Heart left ventricle (tissue), 16 donors: ENCODE data around the gene DUSP11. TPM values are rescaled to one million over a fixed set of nuclear protein-coding genes. Genes with fewer than 3 reads are reported as not detected.
"Not testable (repeated sequence)": the region's sequence is repeated elsewhere in the genome, so short reads cannot be mapped to it uniquely, and the experiment has no call there.

Source experiments
- ATAC-seq, 4 donors: fragments of 200-7000 bp; cut with Tn5 transposase; one replicate each; pipeline ENCODE4 v1.9.1; 2020 to 2022; ENCODE audit warnings: moderate library complexity in 4 of 4, mild to moderate bottlenecking in 3 of 4, moderate number of reproducible peaks in 1 of 4
- DNase-seq, 5 donors: peaks; one replicate each; pipeline ENCODE4 v3.0.0-alpha.2; 2020
- H3K27ac ChIP-seq, 12 donors: fragments of 200-600 bp; sonication (generic) in 4 of 12; one replicate each; pipeline versions ENCODE4 v1.5.0 to v1.8.0; 2016 to 2022; ENCODE audit warnings: mild to moderate bottlenecking in 2 of 12
- H3K27me3 ChIP-seq, 9 donors: fragments of 200-600 bp; sonication (generic) in 2 of 9; one replicate each; pipeline versions ENCODE4 v1.5.1 to v1.8.0; 2016 to 2022; ENCODE audit warnings: mild to moderate bottlenecking in 3 of 9
- H3K36me3 ChIP-seq, 9 donors: fragments of 200-600 bp; sonication (generic) in 2 of 9; one replicate each; pipeline versions ENCODE4 v1.5.0 to v1.8.0; 2018 to 2022; ENCODE audit warnings: mild to moderate bottlenecking in 2 of 9
- H3K4me1 ChIP-seq, 12 donors: fragments of 200-600 bp; sonication (generic) in 4 of 12; one replicate each; pipeline versions ENCODE4 v1.5.0 to v1.8.0; 2016 to 2022; ENCODE audit warnings: mild to moderate bottlenecking in 3 of 12
- H3K4me3 ChIP-seq, 12 donors: fragments of 200-600 bp; sonication (generic) in 4 of 12; one replicate each; pipeline versions ENCODE4 v1.5.0 to v1.8.0; 2017 to 2022; ENCODE audit warnings: mild to moderate bottlenecking in 9 of 12, moderate library complexity in 4 of 12
- H3K9me3 ChIP-seq, 12 donors: fragments of 200-600 bp; sonication (generic) in 4 of 12; one replicate each; pipeline versions ENCODE4 v1.5.0 to v1.8.0; 2016 to 2022; ENCODE audit warnings: mild to moderate bottlenecking in 1 of 12
- POLR2A ChIP-seq, 2 donors: fragments of 450-650 bp; IDR thresholded peaks; one replicate each; pipeline ENCODE4 v1.6.1; 2017; ENCODE audit warnings: antibody characterized with exemption in 2 of 2, mild to moderate bottlenecking in 2 of 2, moderate library complexity in 2 of 2
- WGBS, 4 donors: extraction: QIAGEN DNeasy Blood & Tissue Kit in 2 of 4; methylation state at CpG; one replicate each; pipeline versions ENCODE4 v1.1.5 to v1.1.7; 2013 to 2018; 5-methylcytosine and 5-hydroxymethylcytosine counted together
- intact Hi-C, 10 donors: fragments of 100-400 bp; cut with DNase I; formaldehyde crosslinking; loops; one replicate each; pipeline versions ENCODE4 v1.11.1 to v1.14.2; 2022
- polyA plus RNA-seq, 2 donors: library from polyadenylated mRNA; stranded (reverse); fragments of 200-250 nt; gene quantifications; one replicate each; pipeline ENCODE4 v1.2.3, GENCODE V29; 2013
- total RNA-seq, 9 donors: library from RNA; depleted of rRNA in 2 of 9; stranded (reverse); fragments of >200 nt in 2 of 9; fragmentation: NEBNext Ultra II Directional in 3 of 9; extraction: Animal tissue kit (Norgen Biotek cat#: 25700) in 3 of 9; gene quantifications; one replicate each; pipeline versions ENCODE4 v1.1.0 to v1.2.4, GENCODE V29; 2016 to 2023
- TF ChIP-seq, protein P1 (sequence below), 12 donors: fragments of 200-600 bp; sonication (generic) in 4 of 12; IDR thresholded peaks; one replicate each; pipeline versions ENCODE4 v1.5.0 to v1.8.0; 2018 to 2022; ENCODE audit warnings: antibody characterized with exemption in 12 of 12, mild to moderate bottlenecking in 5 of 12
- donor health status: ischemic (EF 13 %, LVEDD 7.1; RV severe dilation, severe dysfunction).
- donor health status: healthy with polysubstance abuse.
- donor health status: DM: no; HTN: yes; CAD: no.
- donor health status: DM: no; HTN: no; CAD: no.
- donor health status: ischemic (EF 25% LVEDD 6.9; RV normal size, moderate dysfunction).
- donor health status: ischemic (EF 25% LVEDD 5.7; RV mildly dilated, moderate dysfunction).
- donor health status: healthy.
- donor health status: DM: yes; HTN: yes; CAD: no.
- donor health status: ischemic (EF 35%, LVEDD 5.7; RV mildly dilated, moderate dysfunction).
- donor health status: nonischemic (EF 11% LVEDD 7.7; RV severe dilation, severe dysfunction).
- donor health status: DM: yes; HTN: yes; CAD: no.
- donor health status: PGD.
- donor health status: ischemic (EF 29% LVEDD 5.4; RV normal size, mild dysfunction).
- donor health status: nonischemic (EF 23%, LVEDD 6.1; RV moderate dilation, normal function).

The DUSP11 gene
- total and polyA plus RNA-seq, 11 donors = 6.7 to 13.8 (median 10.8) TPM

DNA sequence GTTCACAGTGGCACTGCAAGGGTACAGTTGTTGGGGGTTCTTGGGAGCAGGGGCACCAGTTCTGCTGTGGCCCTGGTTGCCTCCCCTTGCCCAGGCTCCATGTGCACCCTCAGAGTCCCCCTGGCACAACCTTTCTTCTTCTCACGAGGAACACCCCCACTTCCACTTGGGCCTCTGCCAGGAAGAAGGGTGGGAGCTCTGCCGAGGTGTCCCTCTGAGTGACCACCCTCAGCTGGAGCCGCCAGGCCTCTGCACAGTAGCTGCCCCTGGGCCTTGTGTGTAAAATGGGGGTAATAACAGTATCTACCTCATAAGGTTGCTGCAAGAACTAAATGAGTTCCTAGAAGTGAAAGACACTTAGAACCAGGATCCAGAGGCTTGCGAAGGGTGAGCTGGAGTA is 51.2 kb downstream of the DUSP11 start:
- WGBS, 4 donors = 71 to 79% (median 76%) methylated on average over 4 of the region's 4 CpGs
- H3K36me3 ChIP-seq = peaks cover 0 to 64% (median 55%) of the 10 kb centered on the region in 9 donors

DNA sequence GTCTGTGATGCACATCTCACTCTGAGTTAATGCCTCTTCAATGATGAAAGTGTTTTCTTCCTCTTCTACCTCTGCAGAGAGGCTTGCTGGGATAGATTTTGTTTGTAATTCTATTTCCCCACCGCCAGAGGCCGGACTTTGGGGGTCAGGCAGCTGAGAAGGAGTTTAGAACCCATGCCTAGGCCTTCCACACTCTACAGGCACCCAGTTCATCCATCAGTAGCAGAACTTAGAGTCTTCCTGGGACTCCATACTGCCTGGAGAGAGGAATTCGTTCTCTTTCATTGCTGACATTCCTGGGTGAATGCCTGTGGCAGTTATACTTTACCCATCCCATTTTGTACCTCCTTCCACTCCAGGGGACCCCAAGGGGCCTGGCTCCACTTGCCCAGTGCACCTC is 51.9 kb downstream of the DUSP11 start:
- ATAC-seq (no peak), DNase-seq (no peak)
- intact Hi-C loops = no loop called here
- WGBS, 4 donors = 62 to 90% (median 73%) methylated on average over 3 of the region's 3 CpGs
- Histone ChIP-seq H3K36me3 (peaks cover 0 to 57% (median 49%) of the 10 kb centered on the region in 9 donors), H3K27ac (no peak overlapping the region), H3K27me3 (no peaks in the 10 kb centered on the region), H3K4me3 (no peak overlapping the region), H3K9me3 (no peaks in the 10 kb centered on the region), H3K4me1 (peaks cover 0 to 9% (median 0%) of the 10 kb centered on the region in 12 donors)
- no peak for TF ChIP-seq POLR2A (IDR thresholded peaks at IDR 0.05)
- TF ChIP-seq, protein P1, sequence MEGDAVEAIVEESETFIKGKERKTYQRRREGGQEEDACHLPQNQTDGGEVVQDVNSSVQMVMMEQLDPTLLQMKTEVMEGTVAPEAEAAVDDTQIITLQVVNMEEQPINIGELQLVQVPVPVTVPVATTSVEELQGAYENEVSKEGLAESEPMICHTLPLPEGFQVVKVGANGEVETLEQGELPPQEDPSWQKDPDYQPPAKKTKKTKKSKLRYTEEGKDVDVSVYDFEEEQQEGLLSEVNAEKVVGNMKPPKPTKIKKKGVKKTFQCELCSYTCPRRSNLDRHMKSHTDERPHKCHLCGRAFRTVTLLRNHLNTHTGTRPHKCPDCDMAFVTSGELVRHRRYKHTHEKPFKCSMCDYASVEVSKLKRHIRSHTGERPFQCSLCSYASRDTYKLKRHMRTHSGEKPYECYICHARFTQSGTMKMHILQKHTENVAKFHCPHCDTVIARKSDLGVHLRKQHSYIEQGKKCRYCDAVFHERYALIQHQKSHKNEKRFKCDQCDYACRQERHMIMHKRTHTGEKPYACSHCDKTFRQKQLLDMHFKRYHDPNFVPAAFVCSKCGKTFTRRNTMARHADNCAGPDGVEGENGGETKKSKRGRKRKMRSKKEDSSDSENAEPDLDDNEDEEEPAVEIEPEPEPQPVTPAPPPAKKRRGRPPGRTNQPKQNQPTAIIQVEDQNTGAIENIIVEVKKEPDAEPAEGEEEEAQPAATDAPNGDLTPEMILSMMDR (IDR thresholded peaks at IDR 0.05) = no peak

More for the DNA sequence above, 51.2 kb downstream of the DUSP11 start:
- no peaks in the 10 kb centered on the region for H3K9me3 ChIP-seq
- H3K27ac ChIP-seq = no peak overlapping the region
- H3K4me3 ChIP-seq = no peak overlapping the region
- ATAC-seq (peak in 1 of 4 donors; percentile 34), DNase-seq (no peak)
- peaks cover 0 to 9% (median 0%) of the 10 kb centered on the region in 12 donors for H3K4me1 ChIP-seq
- H3K27me3 ChIP-seq = no peaks in the 10 kb centered on the region
- intact Hi-C loops = no loop called here
- TF ChIP-seq, protein P1 (IDR thresholded peaks at IDR 0.05) = no peak
- no peak for TF ChIP-seq POLR2A (IDR thresholded peaks at IDR 0.05)

DNA sequence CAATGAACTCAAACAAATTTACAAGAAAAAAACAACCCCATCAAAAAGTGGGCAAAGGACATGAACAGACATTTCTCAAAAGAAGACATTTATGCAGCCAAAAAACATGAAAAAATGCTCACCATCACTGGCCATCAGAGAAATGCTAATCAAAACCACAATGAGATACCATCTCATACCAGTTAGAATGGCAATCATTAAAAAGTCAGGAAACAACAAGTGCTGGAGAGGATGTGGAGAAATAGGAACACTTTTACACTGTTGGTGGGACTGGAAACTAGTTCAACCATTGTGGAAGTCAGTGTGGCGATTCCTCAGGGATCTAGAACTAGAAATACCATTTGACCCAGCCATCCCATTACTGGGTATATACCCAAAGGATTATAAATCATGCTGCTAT is 53.2 kb downstream of the DUSP11 start:
- H3K4me3 ChIP-seq, DNase-seq, intact Hi-C loops, H3K27ac ChIP-seq, H3K4me1 ChIP-seq, H3K27me3 ChIP-seq, ATAC-seq, H3K9me3 ChIP-seq: not testable (repeated sequence)
- 92 to 100% methylated on average over 1 of the region's 1 CpG; no CpG with 5 or more reads in 2 of the 4 donors for WGBS, 4 donors
- peaks cover 0 to 43% (median 35%) of the 10 kb centered on the region in 9 donors for H3K36me3 ChIP-seq

DNA sequence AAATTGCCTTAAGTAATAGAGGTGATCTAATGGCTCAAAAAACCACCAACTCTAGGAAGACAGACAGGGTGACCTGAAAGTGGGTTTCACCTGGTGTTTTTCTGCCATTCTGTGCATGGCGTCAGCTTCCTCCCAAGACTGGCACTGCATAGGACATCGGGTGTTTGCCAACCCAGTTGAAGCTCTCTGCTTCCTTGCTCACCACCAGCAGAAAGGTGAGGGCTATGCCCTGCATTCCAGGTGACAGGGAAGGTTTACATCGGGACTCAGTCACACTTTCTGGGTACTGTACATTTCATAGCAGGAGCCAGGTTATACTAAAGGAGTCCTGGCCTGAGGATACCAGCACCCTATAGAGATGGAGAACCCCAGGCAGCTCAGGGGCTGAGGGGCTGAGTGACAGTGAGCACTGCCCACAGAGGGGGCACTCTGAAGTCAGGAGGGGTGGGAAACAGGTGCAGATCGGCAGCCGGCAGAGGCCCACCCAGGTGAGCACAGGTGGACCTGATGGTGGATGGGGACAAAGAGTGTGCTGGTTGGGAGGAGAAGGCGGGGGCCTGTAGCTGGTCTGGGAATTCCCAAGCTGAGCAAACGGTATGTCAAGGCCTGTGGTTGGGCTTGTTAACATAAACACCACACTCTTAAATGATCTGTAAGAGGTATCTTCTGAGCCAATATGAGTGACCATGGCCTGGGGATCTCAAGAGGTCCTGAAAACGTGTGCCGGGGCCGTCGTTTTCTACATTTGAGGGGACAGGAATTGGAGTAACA is 60.9 kb downstream of the DUSP11 start:
- no peak for TF ChIP-seq POLR2A (IDR thresholded peaks at IDR 0.05)
- TF ChIP-seq, protein P1 (IDR thresholded peaks at IDR 0.05) = no peak
- DNase-seq (no peak), ATAC-seq (peak in 1 of 4 donors; percentile 41)
- H3K27me3 ChIP-seq = no peaks in the 10 kb centered on the region
- H3K27ac ChIP-seq = no peak overlapping the region
- no peak overlapping the region for H3K4me3 ChIP-seq
- no peaks in the 10 kb centered on the region for H3K36me3 ChIP-seq
- intact Hi-C loops = no loop called here
- H3K9me3 ChIP-seq = peaks cover 0 to 1% (median 0%) of the 10 kb centered on the region in 12 donors
- 76 to 91% (median 86%) methylated on average over 11 of the region's 11 CpGs for WGBS, 4 donors
- H3K4me1 ChIP-seq = peaks cover 0 to 23% (median 0%) of the 10 kb centered on the region in 12 donors
